Small intestine (tissue), 7 donors: ENCODE measurements around the gene NQO1. TPM values are rescaled to one million over a fixed set of nuclear protein-coding genes. Genes with fewer than 3 reads are reported as not detected.

Source experiments
- DNase-seq, 2 donors: peaks; one replicate each; pipeline versions ENCODE4 v3.0.0 to v3.0.0-alpha.2; 2013
- FAIRE-seq: peaks from 2 replicates; lab custom pipeline; 2012; peaks lifted over from hg19 to GRCh38; lab: Jason Lieb, UNC
- H3K27ac ChIP-seq, 3 donors: one replicate each; pipeline ENCODE4 v1.5.1; 2013; ENCODE audit warnings: low read length in 2 of 3, mild to moderate bottlenecking in 2 of 3, control low read depth in 1 of 3, inconsistent platforms in 1 of 3, low read depth in 1 of 3, moderate library complexity in 1 of 3
- H3K27me3 ChIP-seq, 3 donors: one replicate each; pipeline ENCODE4 v1.6.1; 2013; ENCODE audit warnings: low read length in 3 of 3, inconsistent platforms in 1 of 3; ENCODE audit not compliant: control insufficient read depth in 3 of 3, insufficient read depth in 3 of 3
- H3K36me3 ChIP-seq, 3 donors: one replicate each; pipeline ENCODE4 v1.6.1; 2013; ENCODE audit warnings: low read length in 3 of 3, inconsistent platforms in 1 of 3, low read depth in 1 of 3, mild to moderate bottlenecking in 1 of 3, moderate library complexity in 1 of 3; ENCODE audit not compliant: control insufficient read depth in 3 of 3, insufficient read depth in 2 of 3
- H3K4me1 ChIP-seq, 3 donors: one replicate each; pipeline ENCODE4 v1.6.1; 2013; ENCODE audit warnings: low read length in 2 of 3, inconsistent platforms in 1 of 3, low read depth in 1 of 3, mild to moderate bottlenecking in 1 of 3, moderate library complexity in 1 of 3; ENCODE audit not compliant: control insufficient read depth in 3 of 3, insufficient read depth in 2 of 3
- H3K4me3 ChIP-seq, 3 donors: one replicate each; pipeline ENCODE4 v1.5.1; 2013; ENCODE audit warnings: low read length in 3 of 3, control low read depth in 1 of 3, inconsistent platforms in 1 of 3, low read depth in 1 of 3, mild to moderate bottlenecking in 1 of 3, moderate library complexity in 1 of 3
- H3K9me3 ChIP-seq, 2 donors: one replicate each; pipeline ENCODE4 v1.6.1; 2013; ENCODE audit warnings: low read depth in 1 of 2, low read length in 1 of 2; ENCODE audit not compliant: control insufficient read depth in 2 of 2, insufficient read depth in 1 of 2
- WGBS, 3 donors: extraction: QIAGEN DNeasy Blood & Tissue Kit; methylation state at CpG; one replicate each; pipeline ENCODE4 v1.1.7; 2013; 5-methylcytosine and 5-hydroxymethylcytosine counted together
- polyA plus RNA-seq, 4 donors: library from polyadenylated mRNA; stranded (reverse) in 3 of 4; unstranded in 1 of 4; fragments of 200-250 nt in 3 of 4; fragments of 120-200 nt in 1 of 4; gene quantifications; one replicate each; pipeline versions ENCODE4 v1.2.1 to v1.2.3, GENCODE V29; 2013
- donor health status: healthy with polysubstance abuse.
- donor health status: control.
- donor health status: control.
- donor health status: Bipolar disorder and iron deficiency.
- donor health status: healthy.

Gene NQO1
- polyA plus RNA-seq, 4 donors = 18.2 to 151 (median 96.3) TPM

- H3K4me1 ChIP-seq = no peaks in the 10 kb centered on the region
- 94 to 100% (median 96%) methylated on average over 2 of the region's 2 CpGs for WGBS, 3 donors
- no peaks in the 10 kb centered on the region for H3K9me3 ChIP-seq
- FAIRE-seq (no peak), DNase-seq (no peak)
- no peaks in the 10 kb centered on the region for H3K27me3 ChIP-seq
- peaks cover 15 to 29% (median 18%) of the 10 kb centered on the region in 3 donors for H3K36me3 ChIP-seq
- no peak overlapping the region for H3K4me3 ChIP-seq
- H3K27ac ChIP-seq = no peak overlapping the region
Measured at GRCh38 chr16:69693916-69694315, 32.4 kb downstream of the NQO1 start.

- H3K4me3 ChIP-seq = no peak overlapping the region
- 81 to 94% (median 92%) methylated on average over 4 of the region's 4 CpGs for WGBS, 3 donors
- H3K4me1 ChIP-seq = no peaks in the 10 kb centered on the region
- H3K27me3 ChIP-seq = no peaks in the 10 kb centered on the region
- peaks cover 15 to 35% (median 17%) of the 10 kb centered on the region in 3 donors for H3K36me3 ChIP-seq
- no peaks in the 10 kb centered on the region for H3K9me3 ChIP-seq
- no peak overlapping the region for H3K27ac ChIP-seq
- DNase-seq (no peak), FAIRE-seq (no peak)
Measured at GRCh38 chr16:69691980-69692911, 34.1 kb downstream of the NQO1 start.

- 93 to 98% (median 96%) methylated on average over 2 of the region's 2 CpGs for WGBS, 3 donors
- H3K4me1 ChIP-seq = no peaks in the 10 kb centered on the region
- H3K27me3 ChIP-seq = no peaks in the 10 kb centered on the region
- H3K27ac ChIP-seq = no peak overlapping the region
- H3K36me3 ChIP-seq = peaks cover 13 to 46% (median 19%) of the 10 kb centered on the region in 3 donors
- DNase-seq (no peak), FAIRE-seq (no peak)
- H3K9me3 ChIP-seq = no peaks in the 10 kb centered on the region
- no peak overlapping the region for H3K4me3 ChIP-seq
Measured at GRCh38 chr16:69688589-69688988, 37.8 kb downstream of the NQO1 start.

- FAIRE-seq (no peak), DNase-seq (no peak)
- Histone ChIP-seq H3K9me3 (no peaks in the 10 kb centered on the region), H3K4me3 (no peak overlapping the region), H3K27me3 (no peaks in the 10 kb centered on the region), H3K27ac (no peak overlapping the region), H3K36me3 (peaks cover 0 to 53% (median 7%) of the 10 kb centered on the region in 3 donors), H3K4me1 (no peaks in the 10 kb centered on the region)
Measured at GRCh38 chr16:69680358-69680757, 46.0 kb downstream of the NQO1 start.

GRCh38 chr16:69672998-69673713 lies 53.2 kb downstream of the NQO1 start:
- H3K9me3 ChIP-seq = no peaks in the 10 kb centered on the region
- peaks cover 0 to 26% (median 3%) of the 10 kb centered on the region in 3 donors for H3K36me3 ChIP-seq
- DNase-seq (no peak), FAIRE-seq (no peak)
- H3K27ac ChIP-seq = peak overlapping the region in 1 of 3 donors; percentile 66
- H3K4me1 ChIP-seq = peaks cover 0 to 30% (median 0%) of the 10 kb centered on the region in 3 donors
- 82 to 90% (median 85%) methylated on average over 3 of the region's 3 CpGs for WGBS, 3 donors
- no peak overlapping the region for H3K4me3 ChIP-seq
- H3K27me3 ChIP-seq = no peaks in the 10 kb centered on the region

GRCh38 chr16:69672315-69672997 lies 53.9 kb downstream of the NQO1 start:
- FAIRE-seq = peak; percentile 61

GRCh38 chr16:69669577-69669976 lies 56.8 kb downstream of the NQO1 start:
- DNase-seq = peak; percentile 74 to 78
- WGBS, 3 donors = 16 to 47% (median 28%) methylated on average over 1 of the region's 1 CpG
- H3K4me3 ChIP-seq = no peak overlapping the region
- H3K9me3 ChIP-seq = no peaks in the 10 kb centered on the region
- no peaks in the 10 kb centered on the region for H3K27me3 ChIP-seq
- H3K27ac ChIP-seq = peak overlapping the region in 1 of 3 donors; percentile 36
- H3K36me3 ChIP-seq = peaks cover 0 to 23% (median 4%) of the 10 kb centered on the region in 3 donors
- no peak for FAIRE-seq
- H3K4me1 ChIP-seq = peaks cover 0 to 30% (median 0%) of the 10 kb centered on the region in 3 donors

More at GRCh38 chr16:69672315-69672997, 53.9 kb downstream of the NQO1 start:
- H3K27me3 ChIP-seq = no peaks in the 10 kb centered on the region
- peaks cover 0 to 30% (median 0%) of the 10 kb centered on the region in 3 donors for H3K4me1 ChIP-seq
- peaks cover 0 to 26% (median 3%) of the 10 kb centered on the region in 3 donors for H3K36me3 ChIP-seq
- no peak for DNase-seq
- no peak overlapping the region for H3K4me3 ChIP-seq
- no peaks in the 10 kb centered on the region for H3K9me3 ChIP-seq
- WGBS, 3 donors = 88 to 99% (median 93%) methylated on average over 2 of the region's 2 CpGs
- H3K27ac ChIP-seq = peak overlapping the region in 1 of 3 donors; percentile 66

GRCh38 chr16:69663846-69664245 lies 62.5 kb downstream of the NQO1 start:
- H3K4me3 ChIP-seq = no peak overlapping the region
- DNase-seq (no peak), FAIRE-seq (no peak)
- H3K9me3 ChIP-seq = no peaks in the 10 kb centered on the region
- no peaks in the 10 kb centered on the region for H3K4me1 ChIP-seq
- H3K27me3 ChIP-seq = no peaks in the 10 kb centered on the region
- H3K36me3 ChIP-seq = peaks cover 3 to 43% (median 8%) of the 10 kb centered on the region in 3 donors
- no peak overlapping the region for H3K27ac ChIP-seq
